ENCODE data around the gene CD2AP. TPM values are rescaled to one million over a fixed set of nuclear protein-coding genes. Genes with fewer than 3 reads are reported as not detected.
A peak's percentile ranks its signal among the peaks of the same experiment; 100 is the strongest.

The CD2AP gene
- total RNA-seq, 3 donors from 2014 or later = 61.7 to 173 (median 104) TPM

DNA sequence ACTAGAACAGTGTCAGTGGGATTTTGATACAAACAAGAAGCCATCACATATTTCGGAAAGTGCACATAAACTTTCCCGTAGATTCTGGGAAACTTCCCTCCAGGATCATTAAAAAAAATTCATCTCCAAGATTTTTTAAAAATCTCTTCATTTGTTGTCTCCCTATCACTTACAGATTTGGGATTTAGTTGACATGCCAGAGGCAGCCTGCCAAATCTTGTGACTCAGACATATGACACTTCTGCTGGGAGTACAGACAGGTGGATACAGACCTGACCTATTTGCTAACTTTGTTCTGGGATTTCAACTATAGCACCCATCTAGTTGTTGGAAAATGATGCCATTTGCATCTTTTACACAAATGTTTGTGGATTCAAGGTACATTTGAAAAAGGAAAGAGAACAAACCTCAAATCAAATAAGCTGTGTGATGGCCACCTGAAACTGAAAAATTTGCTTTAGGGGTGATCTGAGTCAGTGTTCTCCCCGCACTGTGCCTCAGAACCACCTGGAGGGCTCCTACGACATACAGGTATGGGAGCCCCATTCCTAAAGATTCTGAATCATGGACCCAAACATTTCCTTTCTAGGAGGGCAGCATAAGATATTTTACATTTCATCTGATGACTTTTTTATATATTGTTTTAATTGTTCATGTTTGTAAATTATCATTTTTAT lies 21.9 kb upstream of the CD2AP start:
- DNase-seq (peak in 1 of 3 donors; percentile 51), ATAC-seq (no peak)
- intact Hi-C loops (cut with DNase I, micrococcal nuclease) = no loop called here
- no peaks in the 10 kb centered on the region for H3K9me3 ChIP-seq
- peaks cover 4% of the 10 kb centered on the region for H3K36me3 ChIP-seq (ENCODE audit: low read depth)
- H3K4me1 ChIP-seq (ENCODE audit: low read depth) = no peaks in the 10 kb centered on the region
- H3K4me3 ChIP-seq = no peak overlapping the region
- no peak for TF ChIP-seq CTCF (IDR thresholded peaks at IDR 0.05)

GRCh38 chr6:47456536-47456975 lies 21.0 kb upstream of the CD2AP start:
- no peak for DNase-seq
- TF ChIP-seq CTCF (IDR thresholded peaks at IDR 0.05) = no peak
- no peaks in the 10 kb centered on the region for H3K9me3 ChIP-seq
- no peaks in the 10 kb centered on the region for H3K4me1 ChIP-seq (ENCODE audit: low read depth)
- peaks cover 4% of the 10 kb centered on the region for H3K36me3 ChIP-seq (ENCODE audit: low read depth)
- no peak for ATAC-seq
- intact Hi-C loops (cut with DNase I, micrococcal nuclease) = no loop called here
- H3K4me3 ChIP-seq = no peak overlapping the region

GRCh38 chr6:47457370-47457769 lies 20.2 kb upstream of the CD2AP start:
- ATAC-seq = no peak
- Histone ChIP-seq H3K4me1 (ENCODE audit: low read depth) (no peaks in the 10 kb centered on the region), H3K4me3 (no peak overlapping the region), H3K36me3 (ENCODE audit: low read depth) (peaks cover 4% of the 10 kb centered on the region), H3K9me3 (no peaks in the 10 kb centered on the region)
- no peak for DNase-seq
- TF ChIP-seq CTCF (IDR thresholded peaks at IDR 0.05) = no peak
- intact Hi-C loops (cut with DNase I, micrococcal nuclease) = no loop called here

GRCh38 chr6:47464052-47464451 lies 13.5 kb upstream of the CD2AP start:
- TF ChIP-seq CTCF (IDR thresholded peaks at IDR 0.05) = no peak
- no peaks in the 10 kb centered on the region for H3K9me3 ChIP-seq
- H3K4me3 ChIP-seq = no peak overlapping the region
- ATAC-seq = no peak
- peaks cover 4% of the 10 kb centered on the region for H3K36me3 ChIP-seq (ENCODE audit: low read depth)
- intact Hi-C loops (cut with DNase I, micrococcal nuclease) = no loop called here
- DNase-seq = no peak
- H3K4me1 ChIP-seq (ENCODE audit: low read depth) = peaks cover 6% of the 10 kb centered on the region

GRCh38 chr6:47465117-47465516 lies 12.5 kb upstream of the CD2AP start:
- DNase-seq = no peak
- H3K4me1 ChIP-seq (ENCODE audit: low read depth) = peaks cover 6% of the 10 kb centered on the region
- no peak for TF ChIP-seq CTCF (IDR thresholded peaks at IDR 0.05)
- no peak for ATAC-seq
- H3K4me3 ChIP-seq = no peak overlapping the region
- intact Hi-C loops (cut with DNase I, micrococcal nuclease) = no loop called here
- H3K9me3 ChIP-seq = no peaks in the 10 kb centered on the region
- H3K36me3 ChIP-seq (ENCODE audit: low read depth) = peaks cover 3% of the 10 kb centered on the region
